UCSD-AML1 (cell line): ENCODE measurements around the gene UBE2H.

Experiments
- DNase-seq: peaks from one replicate; lab custom pipeline; 2025; ENCODE audit not compliant: unreplicated experiment; lab: John Stamatoyannopoulos, UW

UBE2H gene

GRCh38 chr7:129789000-129789399, 163.8 kb downstream of the UBE2H start:
- no peak for DNase-seq

GRCh38 chr7:129786825-129787563, 165.8 kb downstream of the UBE2H start:
- no peak for DNase-seq

- DNase-seq: no peak
Observed at GRCh38 chr7:129785685-129786514, 166.9 kb downstream of the UBE2H start.

GRCh38 chr7:129784783-129785684, 167.7 kb downstream of the UBE2H start:
- no peak for DNase-seq

DNA sequence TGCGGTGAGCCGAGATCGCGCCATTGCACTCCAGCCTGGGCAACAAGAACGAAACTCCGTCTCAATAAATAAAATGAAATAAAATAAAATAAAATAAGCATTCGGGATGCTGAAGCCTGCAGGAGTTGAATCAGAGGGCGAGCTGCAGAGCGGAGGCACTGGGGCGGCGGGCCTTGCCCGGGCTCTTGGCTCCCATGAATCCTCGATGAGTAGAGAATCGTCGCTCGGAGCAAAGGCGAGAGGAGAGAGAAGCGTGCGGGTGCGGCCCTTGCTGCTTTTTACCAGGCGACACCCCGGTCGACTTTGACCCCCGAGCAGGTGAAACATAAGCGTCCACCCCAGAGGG, 168.3 kb downstream of the UBE2H start:
- DNase-seq: no peak

DNA sequence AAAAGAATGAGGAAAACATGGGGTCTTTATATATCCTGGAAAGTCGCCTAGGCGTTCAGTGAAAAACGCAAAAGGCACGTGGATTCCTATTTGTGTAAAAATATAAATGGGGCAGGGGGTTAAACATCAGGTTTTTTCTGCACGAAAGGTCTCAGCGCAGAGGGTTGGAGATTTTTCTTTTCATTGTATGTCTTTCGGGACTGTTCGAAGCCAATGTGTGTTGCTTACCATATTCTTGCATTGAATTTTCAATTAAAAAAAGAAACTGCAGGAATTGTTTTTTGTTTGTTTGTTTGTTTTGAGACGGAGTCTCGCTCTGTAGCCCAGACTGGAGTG, 169.2 kb downstream of the UBE2H start:
- no peak for DNase-seq

DNA sequence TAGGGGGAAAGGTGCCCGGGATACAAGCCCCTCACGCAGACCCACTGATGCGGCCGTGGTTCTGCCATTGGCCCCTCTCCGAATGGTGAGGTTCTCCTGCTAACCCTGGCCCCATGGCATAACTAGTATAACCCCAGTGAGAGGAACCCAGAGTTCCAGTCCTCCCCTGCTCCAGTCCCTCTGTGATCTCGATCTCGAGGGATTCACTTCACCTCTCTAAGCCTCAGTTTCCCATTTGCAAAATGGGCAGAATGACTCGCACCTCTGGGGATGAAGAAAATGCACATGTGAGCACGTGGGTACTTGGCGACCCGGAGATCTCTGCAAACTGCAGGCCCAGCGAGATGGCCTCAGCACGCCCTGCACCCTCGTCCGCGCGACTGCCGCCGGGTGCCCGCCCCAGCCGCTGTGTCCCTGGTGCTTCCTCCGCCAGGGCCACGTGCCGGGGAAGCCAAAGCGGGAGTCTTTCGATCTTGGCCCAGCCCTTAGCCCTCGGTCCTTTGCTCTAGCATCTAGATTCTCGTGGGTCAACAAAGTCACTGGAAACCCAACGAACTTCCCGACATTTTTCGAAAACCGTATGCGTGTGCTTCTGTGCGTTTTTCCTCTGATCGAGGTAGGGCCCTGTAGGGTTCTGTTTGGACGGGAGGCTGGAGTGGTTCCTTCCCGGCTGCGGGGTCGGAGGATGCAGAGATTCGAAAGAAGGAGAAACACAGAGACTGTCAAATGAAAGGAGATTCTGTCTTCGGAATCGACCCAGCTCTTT, 169.8 kb downstream of the UBE2H start:
- no peak for DNase-seq

DNA sequence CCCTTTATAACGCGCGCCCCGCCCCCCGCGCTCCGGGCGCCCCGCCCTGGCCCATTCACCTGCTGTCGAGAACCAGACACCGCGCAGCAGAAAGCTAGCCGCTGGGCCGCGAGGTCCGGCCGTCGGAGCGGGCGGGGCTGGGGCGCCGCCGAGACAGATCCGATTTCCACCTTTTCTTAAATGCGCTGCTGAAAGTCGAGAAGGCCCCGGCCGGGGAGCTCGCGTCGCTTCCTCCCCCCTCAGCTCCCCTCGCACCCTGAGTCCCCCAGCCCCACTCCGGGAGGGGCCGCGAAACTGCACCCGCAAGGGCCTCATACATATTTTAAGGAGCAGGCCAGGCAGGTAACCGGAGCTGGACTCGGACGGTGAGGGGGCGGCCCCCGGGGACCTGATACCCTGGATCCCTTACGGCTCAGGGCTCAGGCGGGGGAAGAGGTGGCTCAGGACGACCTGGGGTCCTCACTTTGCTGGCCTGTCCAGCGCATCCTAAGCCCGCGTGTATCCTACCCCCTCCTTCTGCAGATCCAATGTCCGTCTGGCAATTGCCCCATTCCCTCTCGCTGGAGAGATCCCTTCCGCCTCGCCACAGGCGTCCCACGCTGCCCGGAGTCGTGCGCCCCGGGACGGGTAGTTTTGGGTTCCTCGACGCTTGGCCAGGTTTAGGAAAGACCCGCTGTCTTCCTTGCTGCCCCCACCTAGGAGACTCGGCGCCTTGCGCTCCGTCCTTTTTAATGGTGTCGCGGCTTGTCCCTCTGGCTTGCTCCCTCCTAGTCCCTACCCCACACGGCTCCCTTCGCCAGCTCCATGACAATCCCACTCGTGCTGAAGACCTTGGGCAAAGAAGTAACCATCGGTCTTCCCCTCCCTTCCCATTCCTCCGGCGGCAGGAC, 170.6 kb downstream of the UBE2H start:
- no peak for DNase-seq

GRCh38 chr7:129780974-129781927, 171.5 kb downstream of the UBE2H start:
- no peak for DNase-seq
